DMS 273 treated with DMSO at 0.1 percent for 48 hours (cell line): ENCODE measurements around the gene ITM2C.

ENCODE experiments used
- DNase-seq: peaks from one replicate; lab custom pipeline; 2025; lab: John Stamatoyannopoulos, UW

Gene ITM2C, protein sequence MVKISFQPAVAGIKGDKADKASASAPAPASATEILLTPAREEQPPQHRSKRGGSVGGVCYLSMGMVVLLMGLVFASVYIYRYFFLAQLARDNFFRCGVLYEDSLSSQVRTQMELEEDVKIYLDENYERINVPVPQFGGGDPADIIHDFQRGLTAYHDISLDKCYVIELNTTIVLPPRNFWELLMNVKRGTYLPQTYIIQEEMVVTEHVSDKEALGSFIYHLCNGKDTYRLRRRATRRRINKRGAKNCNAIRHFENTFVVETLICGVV

DNA sequence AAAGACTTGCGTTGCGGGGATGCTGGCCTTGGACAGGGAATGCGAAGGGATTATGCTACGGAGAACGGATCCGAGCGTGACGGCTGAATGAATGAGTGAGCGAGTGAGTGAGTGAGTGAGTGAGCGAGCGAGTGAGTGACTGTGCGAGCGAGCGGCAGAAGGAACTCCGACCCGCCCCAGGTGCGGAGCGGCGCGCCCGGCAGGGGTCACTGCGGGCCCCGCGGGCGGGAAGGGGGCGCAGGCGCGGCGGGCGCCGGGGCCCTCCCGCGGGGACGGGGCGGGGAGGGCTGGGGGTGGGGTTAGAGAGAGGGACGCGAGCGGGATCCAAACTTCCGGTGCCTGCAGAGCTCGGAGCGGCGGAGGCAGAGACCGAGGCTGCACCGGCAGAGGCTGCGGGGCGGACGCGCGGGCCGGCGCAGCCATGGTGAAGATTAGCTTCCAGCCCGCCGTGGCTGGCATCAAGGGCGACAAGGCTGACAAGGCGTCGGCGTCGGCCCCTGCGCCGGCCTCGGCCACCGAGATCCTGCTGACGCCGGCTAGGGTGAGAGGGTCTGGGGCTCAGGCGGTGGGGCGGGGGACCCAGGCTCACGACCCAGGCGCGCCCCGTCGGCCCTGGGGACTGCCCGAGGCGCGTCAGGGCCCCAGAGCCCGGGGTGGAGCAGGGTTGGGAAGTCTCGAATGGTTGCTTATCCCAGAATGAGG, at the start of gene ITM2C:
Gene ITM2C (plus strand): TSS at position 338 of the 702 bp plus-strand sequence. CDS start 84 bp downstream, at position 422.
- no peak for DNase-seq

DNA sequence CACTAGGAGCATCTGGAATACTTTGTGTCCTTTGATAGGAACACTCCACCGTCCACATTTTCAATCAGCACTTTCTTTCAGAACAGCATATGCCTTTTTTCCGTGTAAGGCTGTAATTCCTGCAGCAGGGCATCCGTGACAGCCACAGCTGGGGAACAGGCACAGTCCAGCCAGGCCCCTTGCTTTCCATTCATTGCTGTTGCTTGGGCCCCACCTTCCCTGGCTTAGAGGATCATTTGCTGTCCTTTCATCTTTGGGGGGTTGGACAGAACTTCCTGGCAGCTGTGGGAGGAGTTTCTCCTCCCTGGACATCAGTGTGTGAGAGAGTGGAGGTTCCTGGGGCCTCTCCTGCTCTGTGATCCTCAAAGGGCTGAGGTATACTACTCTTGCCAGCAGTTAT, 49.7 kb upstream of the ITM2C start:
- DNase-seq = no peak

DNA sequence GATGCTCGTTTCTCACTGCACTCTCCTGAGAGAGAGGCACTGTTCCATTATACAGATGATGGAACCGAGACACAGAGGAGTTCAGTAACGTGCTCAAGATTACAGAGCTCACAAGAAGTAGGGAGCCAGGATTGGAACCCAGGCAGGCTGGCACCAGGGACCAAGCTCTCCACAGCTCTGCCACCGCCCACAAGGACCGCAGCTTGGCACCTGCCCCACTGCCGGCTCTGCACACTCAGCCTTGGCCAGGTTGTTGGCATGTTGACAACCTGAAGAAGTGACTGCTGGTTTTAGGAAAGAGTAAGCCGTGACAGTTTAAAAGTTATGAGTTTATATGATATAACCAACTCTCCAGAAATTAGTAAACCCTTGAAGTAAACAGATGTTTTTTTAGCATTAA, 48.0 kb upstream of the ITM2C start:
- no peak for DNase-seq

DNA sequence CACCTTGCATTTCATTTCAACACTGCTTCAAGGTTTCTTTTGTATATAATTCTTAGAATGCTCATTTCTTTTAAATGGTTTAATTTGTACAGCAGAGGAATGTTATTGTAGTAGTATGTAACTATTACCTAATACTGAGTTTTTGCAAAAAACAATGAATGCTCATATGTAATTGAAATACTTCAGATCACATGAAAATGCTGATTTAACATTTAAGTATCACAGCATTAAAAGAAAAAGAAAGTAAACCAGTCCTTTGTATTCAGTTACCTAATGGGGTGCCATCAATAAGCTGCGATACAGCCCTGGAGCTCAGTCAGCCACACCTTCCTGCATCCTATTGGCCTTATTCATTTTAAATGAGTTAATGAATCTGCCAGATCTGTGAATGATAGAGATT, 45.3 kb upstream of the ITM2C start:
- DNase-seq = no peak

DNA sequence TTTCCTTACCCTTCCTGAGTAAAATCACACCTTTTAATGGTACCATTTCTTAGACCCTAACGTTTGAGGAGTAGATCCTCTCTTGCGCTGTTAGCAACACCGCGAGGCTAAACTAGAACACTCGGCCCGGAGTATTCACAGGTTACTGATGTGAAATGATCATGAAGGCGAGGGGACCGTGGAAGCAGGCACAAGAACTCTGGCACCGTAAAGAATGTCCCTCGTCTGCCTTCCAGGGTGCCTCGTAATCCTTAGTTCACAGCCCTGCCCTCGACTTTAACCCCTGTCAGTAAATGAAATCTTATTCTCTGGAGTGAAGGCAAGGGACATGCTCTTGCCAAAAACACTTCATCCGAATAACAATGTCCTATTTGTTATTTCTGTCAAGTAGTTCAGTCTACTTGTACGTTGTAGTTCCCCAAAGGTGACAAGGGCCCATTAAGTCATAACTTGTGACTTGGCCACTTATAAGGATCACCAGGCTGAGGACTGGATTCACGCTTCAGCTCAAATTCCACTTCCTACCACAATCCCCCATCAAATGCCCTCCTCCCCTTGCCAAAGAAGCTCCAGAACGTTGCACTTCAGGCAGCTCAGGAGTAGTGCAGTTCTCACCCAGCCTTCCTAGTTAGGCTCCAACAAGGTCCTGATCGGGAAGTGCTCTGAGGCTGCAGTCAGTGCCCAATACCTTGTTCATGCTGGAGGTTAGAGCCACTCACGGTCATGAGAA, 43.3 kb upstream of the ITM2C start:
- DNase-seq = no peak

DNA sequence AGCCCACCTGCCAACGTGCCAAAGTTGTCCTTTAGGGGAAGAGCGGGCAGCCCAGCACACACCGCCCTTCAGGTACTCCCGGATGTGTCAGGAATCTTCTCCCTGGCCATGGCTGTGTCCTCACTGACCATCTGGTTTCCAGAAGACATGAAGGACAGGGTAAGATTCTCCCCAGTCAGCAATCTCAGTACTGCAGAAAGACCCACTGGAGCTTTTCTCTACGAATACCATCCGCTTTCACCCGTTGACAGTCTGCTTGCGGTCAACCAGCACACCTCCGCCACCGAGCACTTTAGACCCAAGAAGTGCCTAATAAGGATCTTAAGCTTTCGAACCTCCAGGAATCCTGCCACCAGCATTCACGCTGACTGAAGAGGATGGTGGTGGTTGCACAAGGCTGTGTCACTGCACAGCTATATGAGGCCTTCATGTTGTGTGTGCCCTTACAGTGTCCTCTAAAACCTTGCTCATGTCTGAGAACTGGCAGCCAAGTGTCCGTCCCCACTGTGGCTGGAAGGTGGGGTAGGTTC, 42.7 kb upstream of the ITM2C start:
- DNase-seq = no peak

DNA sequence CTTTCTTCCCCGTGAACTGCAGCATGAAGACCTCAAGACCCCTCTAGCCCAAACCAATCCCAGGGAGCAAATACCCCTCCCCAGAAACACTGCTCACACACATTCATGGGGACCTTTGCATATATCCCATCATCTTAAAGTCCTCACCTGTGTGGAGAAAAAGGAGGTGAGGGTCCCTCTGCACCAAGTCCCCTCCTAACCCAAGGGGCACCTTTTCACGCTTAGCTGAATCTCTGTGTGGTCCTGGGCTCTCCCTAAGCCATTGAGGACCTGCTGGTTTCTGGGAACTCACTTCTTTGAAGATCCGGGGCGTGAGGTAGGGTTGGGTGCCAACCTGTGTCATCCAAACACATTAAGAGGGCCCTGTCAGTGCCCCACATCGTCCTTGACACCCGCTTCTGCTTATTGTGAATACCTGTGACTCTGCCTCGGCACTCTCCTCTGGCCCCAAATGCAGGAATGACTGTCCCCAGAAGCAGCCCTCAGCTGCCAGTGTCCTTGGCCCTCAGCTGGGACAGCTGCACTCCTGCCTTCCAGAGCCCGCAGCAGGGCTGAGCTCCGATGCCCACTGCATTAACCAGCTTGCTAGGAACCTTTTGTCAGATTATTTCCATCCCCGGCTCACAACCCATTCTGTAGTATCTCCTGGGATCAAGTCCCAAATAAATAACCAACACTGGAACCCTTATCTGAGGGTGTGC, 41.3 kb upstream of the ITM2C start:
- no peak for DNase-seq

DNA sequence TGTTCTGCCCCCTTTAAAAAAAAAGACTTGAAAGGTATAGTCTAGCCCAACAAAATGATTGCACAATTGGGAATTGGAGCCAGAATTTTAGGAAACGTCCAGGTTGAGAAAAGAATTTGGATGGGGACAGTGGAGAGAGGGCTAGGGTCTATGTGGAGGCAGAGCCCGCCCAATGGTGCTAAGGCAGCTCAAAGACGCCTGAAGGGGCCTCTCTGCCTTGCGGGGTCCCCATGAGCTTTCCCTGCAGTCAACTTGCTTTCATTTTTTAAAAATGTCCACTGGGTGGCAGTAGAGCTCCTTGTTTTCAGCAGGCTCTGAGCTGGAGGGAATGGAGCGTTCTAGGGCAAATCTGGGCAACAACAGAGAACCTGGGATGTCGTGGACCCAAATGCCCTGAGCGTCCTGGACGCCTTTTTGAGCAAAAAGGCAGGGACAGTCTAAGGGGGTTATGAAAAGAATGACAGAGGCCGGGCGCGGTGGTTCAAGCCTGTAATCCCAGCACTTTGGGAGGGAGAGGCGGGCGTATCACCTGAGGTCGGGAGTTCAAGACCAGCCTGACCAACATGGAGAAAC, 40.2 kb upstream of the ITM2C start:
- peak; percentile 25 for DNase-seq

DNA sequence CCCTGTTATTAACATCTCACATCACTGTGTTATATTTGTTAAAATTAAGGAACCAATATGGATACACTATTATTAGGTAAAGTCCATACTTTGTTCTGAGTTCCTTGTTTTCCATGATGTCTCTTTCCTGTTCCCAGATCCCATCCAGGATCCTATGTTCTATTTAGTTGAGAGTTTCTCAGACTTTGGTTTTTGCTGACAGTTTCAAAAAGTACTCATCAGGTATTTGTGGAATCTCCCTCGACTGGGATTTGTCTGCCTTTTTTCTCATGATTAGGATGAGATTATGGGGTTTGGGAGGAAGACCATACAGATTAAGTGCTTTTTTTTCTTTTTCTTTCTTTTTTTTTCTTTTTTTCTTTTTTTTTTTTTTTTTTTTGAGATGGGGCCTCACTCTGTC, 39.4 kb upstream of the ITM2C start:
- DNase-seq = no peak

DNA sequence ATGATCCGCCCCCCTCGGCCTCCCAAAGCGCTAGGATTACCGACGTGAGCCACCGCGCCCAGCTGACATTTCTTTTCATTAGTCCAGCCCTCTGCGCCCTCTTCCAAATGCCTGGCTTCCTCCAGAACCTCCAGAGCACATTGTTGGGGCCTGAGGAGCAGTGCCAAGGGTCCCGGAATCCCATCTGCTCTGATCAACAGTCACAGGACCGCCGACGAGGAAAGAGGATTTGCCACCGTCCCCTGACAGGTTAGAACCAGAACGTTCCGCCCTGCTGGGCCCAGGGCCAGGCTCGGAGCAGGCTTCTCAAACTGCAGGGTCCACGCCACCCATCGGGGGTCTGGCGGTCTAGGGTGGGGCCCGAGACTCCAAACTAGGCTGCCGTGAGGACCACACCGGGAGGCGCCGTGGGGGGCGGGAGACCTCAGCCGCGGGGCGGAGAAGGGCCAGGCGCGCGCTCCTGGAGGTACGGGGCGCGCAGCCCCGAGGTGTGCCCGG, 36.9 kb upstream of the ITM2C start:
- DNase-seq = no peak

DNA sequence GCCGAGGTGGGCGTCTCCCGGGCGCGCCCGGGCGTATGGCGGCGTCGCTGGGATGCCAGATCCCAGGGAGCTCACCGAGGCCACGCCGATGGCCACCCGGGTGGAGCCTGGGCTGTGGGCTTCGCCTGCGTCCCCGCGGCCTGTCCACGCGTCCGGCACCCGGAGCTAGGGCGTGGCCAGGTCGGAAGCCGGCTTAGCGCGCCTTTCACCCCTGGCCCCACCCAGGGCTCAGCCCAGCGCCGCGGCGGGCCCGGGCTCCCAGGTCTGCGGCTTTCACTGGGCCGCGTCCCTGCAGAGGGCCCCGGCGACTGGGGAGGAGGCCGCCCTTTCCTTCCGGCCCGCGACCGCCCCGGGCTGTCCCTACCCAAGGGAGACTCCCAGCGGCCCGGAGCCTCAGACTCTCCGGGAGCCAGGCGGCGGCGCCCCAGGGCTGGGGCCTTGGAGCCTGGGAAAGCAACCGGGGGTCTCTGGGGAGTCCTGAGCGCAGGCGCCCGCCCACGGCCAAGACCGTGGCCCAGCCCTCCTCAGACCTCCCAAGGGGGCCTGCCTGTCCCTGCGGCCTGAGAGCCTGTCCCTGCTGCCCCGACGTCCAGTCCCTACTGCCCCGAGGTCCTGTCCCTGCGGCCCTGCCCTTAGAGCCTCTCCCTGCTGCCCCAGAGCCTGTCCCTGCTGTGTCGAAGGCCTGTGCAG, 36.3 kb upstream of the ITM2C start:
- DNase-seq = no peak

DNA sequence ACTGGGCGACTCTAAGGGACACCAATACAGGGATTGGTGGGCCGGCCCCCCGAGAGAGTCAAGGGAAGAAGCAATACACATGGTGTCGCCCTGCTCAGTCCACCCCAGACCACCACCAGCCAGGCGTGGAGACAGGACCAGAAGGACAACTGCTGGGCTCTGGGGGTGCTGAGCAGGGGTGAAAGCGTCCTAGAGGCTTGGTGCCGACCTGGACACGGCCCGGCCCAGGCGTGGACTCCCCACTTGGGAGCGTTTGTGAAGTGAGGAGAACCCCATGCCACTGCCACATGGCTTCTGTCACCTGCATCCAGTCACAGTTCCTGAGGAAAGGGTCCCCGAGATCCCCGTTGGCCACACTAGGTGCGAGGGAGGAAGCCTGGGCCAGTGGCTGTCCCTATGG, 35.4 kb upstream of the ITM2C start:
- DNase-seq = no peak

DNA sequence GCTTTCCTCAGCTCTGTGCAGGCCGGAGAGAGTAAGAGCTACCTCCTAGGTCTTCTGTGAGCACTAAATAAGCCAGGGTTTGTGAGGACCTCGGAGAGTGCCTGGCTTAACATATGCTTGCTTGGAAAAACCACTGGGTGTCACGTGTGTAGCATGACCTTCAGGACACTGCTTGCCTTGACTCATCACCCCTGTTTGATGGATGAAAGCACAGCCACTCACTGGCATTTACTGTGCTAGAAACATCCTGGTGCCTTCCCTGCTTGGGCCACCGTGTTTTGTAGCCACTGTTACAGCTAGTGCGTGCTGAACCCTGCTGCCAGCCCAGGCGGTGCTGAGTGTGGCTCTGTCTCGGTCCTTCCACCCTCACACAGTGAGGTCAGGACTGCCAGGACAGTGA, 34.8 kb upstream of the ITM2C start:
- DNase-seq = no peak

DNA sequence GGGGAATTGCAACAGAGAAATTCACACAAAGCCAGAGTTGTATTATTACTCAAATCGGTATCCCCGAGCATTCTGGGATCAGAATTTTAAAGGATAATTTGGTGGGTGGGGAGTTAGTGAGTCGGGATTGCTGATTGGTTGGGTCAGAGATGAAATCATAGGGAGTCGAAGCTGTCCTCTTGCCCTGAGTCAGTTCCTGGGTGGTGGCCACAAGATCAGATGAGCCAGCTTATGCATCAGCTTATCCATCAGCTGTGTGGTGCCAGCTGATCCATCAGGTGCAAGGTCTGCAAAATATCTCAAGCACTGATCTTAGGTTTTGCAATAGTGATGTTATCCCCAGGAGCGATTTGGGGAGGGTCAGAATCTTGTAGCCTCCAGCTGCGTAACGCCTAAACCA, 34.3 kb upstream of the ITM2C start:
- no peak for DNase-seq

DNA sequence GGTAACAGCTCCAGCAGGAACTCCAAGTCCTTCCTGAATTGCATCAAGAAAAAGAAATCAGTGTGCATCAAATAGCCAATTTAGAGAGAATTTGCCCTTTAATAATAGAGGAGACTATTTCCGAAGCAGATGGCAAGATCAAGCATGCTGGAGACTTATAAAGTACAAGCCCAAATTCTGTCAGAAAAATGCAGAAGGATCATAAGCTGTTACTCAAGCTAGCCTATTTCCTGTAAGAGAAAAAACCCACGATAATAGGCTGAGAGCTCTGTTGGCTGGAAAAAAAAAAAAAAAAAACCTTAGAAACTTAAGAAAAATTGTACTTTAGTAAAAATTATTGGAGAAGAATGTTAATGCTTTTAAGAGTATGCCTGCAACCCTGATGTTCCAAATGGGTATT, 24.4 kb upstream of the ITM2C start:
- no peak for DNase-seq

DNA sequence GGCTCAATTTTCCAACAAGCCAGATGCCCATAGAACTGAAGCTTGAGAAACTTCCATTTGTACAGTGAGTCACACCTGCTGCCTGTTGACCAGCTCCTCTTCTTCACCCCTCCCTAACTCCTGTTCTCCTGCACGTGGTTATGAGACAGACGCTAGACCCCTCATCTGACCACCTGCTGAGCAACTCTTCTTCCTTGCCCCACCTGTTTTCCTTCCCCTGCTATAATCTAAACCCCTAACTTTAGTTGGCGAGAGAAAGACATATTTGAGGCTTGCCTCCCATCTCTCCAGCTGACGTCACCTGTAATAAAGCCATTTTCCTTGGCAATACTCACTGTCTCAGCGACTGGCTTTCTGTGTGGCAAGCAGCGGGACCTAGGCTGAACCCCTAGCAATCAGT, 22.3 kb upstream of the ITM2C start:
- DNase-seq = no peak

DNA sequence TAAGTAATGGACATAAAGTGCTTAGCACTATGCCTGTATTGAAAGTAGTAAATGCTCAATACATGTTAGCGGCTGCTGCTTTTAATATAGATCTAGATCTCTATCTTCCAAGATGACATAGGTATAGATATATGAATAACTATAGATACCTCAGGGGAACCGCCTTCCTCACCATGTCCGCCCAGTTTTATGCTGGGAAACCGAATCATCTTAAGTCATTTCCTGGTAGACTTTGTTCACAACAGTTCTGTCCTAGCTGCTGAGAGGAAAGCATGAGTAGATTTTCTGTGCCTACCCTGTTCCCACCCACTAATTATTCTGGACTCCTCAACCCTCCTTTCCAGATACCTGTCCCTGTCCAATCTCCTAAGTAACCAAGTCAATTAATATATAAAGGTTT, 21.6 kb upstream of the ITM2C start:
- no peak for DNase-seq

DNA sequence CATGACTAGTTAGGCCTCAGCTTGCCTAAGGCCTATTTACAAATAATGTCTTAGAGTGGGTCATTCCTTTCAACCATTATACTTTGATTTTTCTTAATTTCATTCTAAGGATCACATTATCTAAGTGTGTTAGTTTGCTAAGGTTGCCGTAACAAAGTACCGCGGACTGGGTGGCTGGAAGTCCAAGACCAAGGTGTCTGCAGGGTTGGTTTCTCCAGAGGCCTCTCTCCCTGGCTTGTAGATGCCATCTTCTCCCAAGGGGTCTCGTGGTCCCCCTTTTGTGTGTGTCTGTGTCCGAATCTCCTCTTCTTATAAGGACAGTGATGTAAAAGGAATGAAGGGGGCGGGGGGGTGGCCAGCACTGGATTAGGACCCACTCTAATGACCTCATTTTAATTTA, 18.4 kb upstream of the ITM2C start:
- DNase-seq = no peak

DNA sequence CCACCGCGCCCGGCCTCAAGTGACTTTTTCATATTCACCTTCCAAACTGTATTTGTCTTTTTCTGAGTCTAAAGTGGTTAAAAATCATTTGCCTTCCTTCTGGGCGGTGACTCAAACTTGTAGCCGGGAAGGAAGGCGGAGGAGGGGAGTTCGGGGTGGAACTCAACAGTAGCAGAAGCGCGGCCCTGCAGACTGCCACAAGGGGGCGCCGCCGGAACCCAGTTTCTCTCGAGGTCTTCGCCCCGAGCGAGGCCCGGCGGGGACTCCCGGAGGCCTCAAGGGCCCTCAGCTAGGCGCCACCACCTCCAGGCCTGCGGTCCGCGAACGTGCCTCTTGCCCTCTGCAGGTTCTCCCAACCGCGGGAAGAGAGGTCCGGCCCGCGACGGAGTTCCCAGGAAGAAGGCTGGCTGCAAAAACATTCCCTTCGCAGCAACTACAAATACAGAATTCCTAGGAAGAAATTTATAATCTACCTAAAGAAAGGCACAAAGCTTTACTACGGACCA, 16.8 kb upstream of the ITM2C start:
- no peak for DNase-seq

DNA sequence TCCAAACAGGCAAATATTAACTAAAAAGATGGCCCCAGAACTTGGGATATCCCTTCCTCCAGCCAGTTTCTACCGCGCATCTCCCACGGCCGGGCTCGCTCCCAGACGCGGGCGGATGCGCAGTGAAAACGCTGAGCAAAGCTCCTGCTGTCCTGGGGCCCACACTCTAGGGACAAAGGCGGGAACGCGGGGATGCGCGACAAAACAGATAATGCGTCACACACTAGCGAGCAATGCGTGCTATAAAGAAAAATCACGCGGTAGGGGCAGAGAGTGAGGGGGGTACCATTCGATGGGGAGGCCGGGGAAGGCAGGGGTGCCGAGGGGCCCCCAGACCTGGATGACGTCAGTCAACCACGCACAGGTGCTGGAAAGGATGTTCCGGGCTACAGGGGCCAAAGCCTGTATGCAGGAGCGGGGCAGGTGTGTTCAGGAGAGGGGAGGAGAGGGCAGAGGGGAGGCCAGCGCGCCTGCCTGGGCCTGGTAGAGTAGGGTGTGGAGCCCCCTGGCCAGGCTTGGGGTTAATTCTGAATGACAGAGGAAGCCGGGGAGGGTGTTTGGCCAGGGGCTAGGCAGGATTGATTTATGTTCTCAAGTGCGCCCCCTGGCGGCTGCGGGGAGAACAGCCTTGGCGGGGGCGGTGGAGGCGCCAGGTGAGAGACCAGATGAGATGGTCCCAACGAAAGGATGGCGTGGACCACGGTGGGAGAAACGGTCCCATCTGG, 14.9 kb upstream of the ITM2C start:
- no peak for DNase-seq

DNA sequence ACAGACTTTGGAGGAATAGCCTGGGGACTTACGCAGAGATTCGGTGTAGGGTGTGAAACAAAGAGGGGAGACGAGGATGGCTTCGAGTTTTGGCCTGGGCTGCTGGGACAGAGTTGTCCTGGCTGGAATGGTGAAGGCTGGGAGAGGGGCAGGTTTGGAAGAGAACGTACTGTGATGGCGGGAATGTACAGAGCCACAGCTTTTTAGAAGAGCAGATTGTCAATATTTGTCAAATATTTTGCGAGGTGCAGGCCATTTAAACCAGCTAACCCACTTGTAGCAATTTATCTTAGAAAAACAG, 14.4 kb upstream of the ITM2C start:
- DNase-seq = no peak
